Measurements from ENCODE around the gene ADAM12. TPM values are rescaled to one million over a fixed set of nuclear protein-coding genes. Genes with fewer than 3 reads are reported as not detected.

The ADAM12 gene
- total RNA-seq, 3 donors from 2014 or later (not counting 1 experiment from before 2014, with no cell fraction given), result 1.6 to 1.9 (median 1.8) TPM

- Histone ChIP-seq H3K27me3 (ENCODE audit: control insufficient read depth, insufficient read depth, low read length) (no peaks in the 10 kb centered on the region), H3K36me3 (ENCODE audit: control insufficient read depth, insufficient read depth, low read length) (no peaks in the 10 kb centered on the region), H3K9me3 (ENCODE audit: control insufficient read depth, insufficient read depth, low read length) (no peaks in the 10 kb centered on the region), H3K27ac (ENCODE audit: low read length) (no peak overlapping the region), H3K4me3 (ENCODE audit: low read length) (no peak overlapping the region), H3K4me1 (ENCODE audit: control insufficient read depth, insufficient read depth, low read length) (no peaks in the 10 kb centered on the region)
- no peak overlapping the region for H3K27ac Mint-ChIP-seq
- DNase-seq (no peak), ATAC-seq (no peak)
- peaks cover 12 to 13% of the 10 kb centered on the region in 2 donors for H3K27me3 Mint-ChIP-seq (ENCODE audit: low read depth in 2 of 2)
- WGBS (ENCODE audit: insufficient coverage), result 100% methylated on average over 2 of the region's 3 CpGs
- no peak overlapping the region for H3K4me3 Mint-ChIP-seq
- H3K9me3 Mint-ChIP-seq, result no peaks in the 10 kb centered on the region
- intact Hi-C loops (cut with micrococcal nuclease), result no loop called here
- TF ChIP-seq, protein P1, sequence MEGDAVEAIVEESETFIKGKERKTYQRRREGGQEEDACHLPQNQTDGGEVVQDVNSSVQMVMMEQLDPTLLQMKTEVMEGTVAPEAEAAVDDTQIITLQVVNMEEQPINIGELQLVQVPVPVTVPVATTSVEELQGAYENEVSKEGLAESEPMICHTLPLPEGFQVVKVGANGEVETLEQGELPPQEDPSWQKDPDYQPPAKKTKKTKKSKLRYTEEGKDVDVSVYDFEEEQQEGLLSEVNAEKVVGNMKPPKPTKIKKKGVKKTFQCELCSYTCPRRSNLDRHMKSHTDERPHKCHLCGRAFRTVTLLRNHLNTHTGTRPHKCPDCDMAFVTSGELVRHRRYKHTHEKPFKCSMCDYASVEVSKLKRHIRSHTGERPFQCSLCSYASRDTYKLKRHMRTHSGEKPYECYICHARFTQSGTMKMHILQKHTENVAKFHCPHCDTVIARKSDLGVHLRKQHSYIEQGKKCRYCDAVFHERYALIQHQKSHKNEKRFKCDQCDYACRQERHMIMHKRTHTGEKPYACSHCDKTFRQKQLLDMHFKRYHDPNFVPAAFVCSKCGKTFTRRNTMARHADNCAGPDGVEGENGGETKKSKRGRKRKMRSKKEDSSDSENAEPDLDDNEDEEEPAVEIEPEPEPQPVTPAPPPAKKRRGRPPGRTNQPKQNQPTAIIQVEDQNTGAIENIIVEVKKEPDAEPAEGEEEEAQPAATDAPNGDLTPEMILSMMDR (IDR thresholded peaks at IDR 0.05), result no peak
- no peaks in the 10 kb centered on the region for H3K36me3 Mint-ChIP-seq
- H3K4me1 Mint-ChIP-seq, result no peaks in the 10 kb centered on the region
Observed at GRCh38 chr10:126196281-126196680, 192.0 kb downstream of the ADAM12 start.

GRCh38 chr10:126191192-126191591, 197.1 kb downstream of the ADAM12 start:
- no peak overlapping the region for H3K4me3 Mint-ChIP-seq
- intact Hi-C loops (cut with micrococcal nuclease), result no loop called here
- H3K4me1 ChIP-seq (ENCODE audit: control insufficient read depth, insufficient read depth, low read length), result no peaks in the 10 kb centered on the region
- no peaks in the 10 kb centered on the region for H3K36me3 Mint-ChIP-seq
- no peaks in the 10 kb centered on the region for H3K9me3 ChIP-seq (ENCODE audit: control insufficient read depth, insufficient read depth, low read length)
- no peaks in the 10 kb centered on the region for H3K36me3 ChIP-seq (ENCODE audit: control insufficient read depth, insufficient read depth, low read length)
- TF ChIP-seq, protein P1 (IDR thresholded peaks at IDR 0.05), result no peak
- ATAC-seq (no peak), DNase-seq (no peak)
- no peaks in the 10 kb centered on the region for H3K4me1 Mint-ChIP-seq
- H3K9me3 Mint-ChIP-seq, result no peaks in the 10 kb centered on the region
- H3K27ac Mint-ChIP-seq, result no peak overlapping the region
- no peak overlapping the region for H3K4me3 ChIP-seq (ENCODE audit: low read length)
- 87% methylated on average over 4 of the region's 4 CpGs for WGBS (ENCODE audit: insufficient coverage)
- H3K27me3 Mint-ChIP-seq (ENCODE audit: low read depth in 2 of 2), result peaks cover 8 to 14% of the 10 kb centered on the region in 2 donors
- no peak overlapping the region for H3K27ac ChIP-seq (ENCODE audit: low read length)
- H3K27me3 ChIP-seq (ENCODE audit: control insufficient read depth, insufficient read depth, low read length), result no peaks in the 10 kb centered on the region

GRCh38 chr10:126188679-126189200, 199.5 kb downstream of the ADAM12 start:
- Mint-ChIP-seq H3K27ac (no peak overlapping the region), H3K27me3 (ENCODE audit: low read depth in 2 of 2) (peaks cover 8 to 14% of the 10 kb centered on the region in 2 donors), H3K4me1 (no peaks in the 10 kb centered on the region), H3K4me3 (no peak overlapping the region), H3K9me3 (no peaks in the 10 kb centered on the region), H3K36me3 (no peaks in the 10 kb centered on the region)
- no peak for DNase-seq
- TF ChIP-seq, protein P1 (IDR thresholded peaks at IDR 0.05), result no peak
- Histone ChIP-seq H3K4me1 (ENCODE audit: control insufficient read depth, insufficient read depth, low read length) (no peaks in the 10 kb centered on the region), H3K27me3 (ENCODE audit: control insufficient read depth, insufficient read depth, low read length) (no peaks in the 10 kb centered on the region), H3K4me3 (ENCODE audit: low read length) (no peak overlapping the region), H3K9me3 (ENCODE audit: control insufficient read depth, insufficient read depth, low read length) (no peaks in the 10 kb centered on the region), H3K27ac (ENCODE audit: low read length) (no peak overlapping the region), H3K36me3 (ENCODE audit: control insufficient read depth, insufficient read depth, low read length) (no peaks in the 10 kb centered on the region)
- WGBS (ENCODE audit: insufficient coverage), result 78% methylated on average over 3 of the region's 3 CpGs
- no peak for ATAC-seq
- intact Hi-C loops (cut with micrococcal nuclease), result no loop called here

DNA sequence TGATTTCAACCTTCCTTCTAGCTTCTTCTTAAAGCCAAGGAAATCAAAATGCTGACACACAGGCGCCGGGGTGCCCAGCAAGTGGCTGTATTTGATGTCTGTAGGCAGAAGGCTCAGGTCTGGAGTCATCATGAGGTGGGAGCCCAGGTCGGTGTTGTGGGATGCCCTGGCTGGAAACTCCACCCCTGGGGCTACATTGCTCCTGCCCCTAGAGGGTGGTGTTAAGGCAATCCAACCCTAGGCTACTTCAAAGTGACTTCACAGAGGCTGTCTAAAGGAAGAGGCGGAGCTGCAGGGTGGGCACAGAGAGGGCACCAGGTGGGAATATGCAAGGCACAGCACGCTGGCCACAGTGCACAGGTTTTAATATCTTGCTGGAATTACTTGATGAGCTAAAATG, 200.9 kb downstream of the ADAM12 start:
- 86% methylated on average over 5 of the region's 5 CpGs for WGBS (ENCODE audit: insufficient coverage)
- Histone ChIP-seq H3K9me3 (ENCODE audit: control insufficient read depth, insufficient read depth, low read length) (no peaks in the 10 kb centered on the region), H3K36me3 (ENCODE audit: control insufficient read depth, insufficient read depth, low read length) (no peaks in the 10 kb centered on the region), H3K27me3 (ENCODE audit: control insufficient read depth, insufficient read depth, low read length) (no peaks in the 10 kb centered on the region), H3K4me1 (ENCODE audit: control insufficient read depth, insufficient read depth, low read length) (no peaks in the 10 kb centered on the region), H3K27ac (ENCODE audit: low read length) (no peak overlapping the region), H3K4me3 (ENCODE audit: low read length) (no peak overlapping the region)
- no peaks in the 10 kb centered on the region for H3K4me1 Mint-ChIP-seq
- H3K27ac Mint-ChIP-seq, result no peak overlapping the region
- no peak overlapping the region for H3K4me3 Mint-ChIP-seq
- H3K36me3 Mint-ChIP-seq, result no peaks in the 10 kb centered on the region
- DNase-seq (no peak), ATAC-seq (no peak)
- H3K27me3 Mint-ChIP-seq (ENCODE audit: low read depth in 2 of 2), result peaks cover 8 to 14% of the 10 kb centered on the region in 2 donors
- intact Hi-C loops (cut with micrococcal nuclease), result no loop called here
- TF ChIP-seq, protein P1 (IDR thresholded peaks at IDR 0.05), result no peak
- no peaks in the 10 kb centered on the region for H3K9me3 Mint-ChIP-seq
